CD4-positive, alpha-beta T cell treated with Interleukin-4 for 4 hours (primary cell): ENCODE data around the gene GNA15.
"Not testable (repeated sequence)": the region's sequence is repeated elsewhere in the genome, so short reads cannot be mapped to it uniquely, and the experiment has no call there.

Experiments
- DNase-seq: peaks from one replicate; pipeline ENCODE4 v3.0.0-alpha.2; 2020

Gene GNA15

DNA sequence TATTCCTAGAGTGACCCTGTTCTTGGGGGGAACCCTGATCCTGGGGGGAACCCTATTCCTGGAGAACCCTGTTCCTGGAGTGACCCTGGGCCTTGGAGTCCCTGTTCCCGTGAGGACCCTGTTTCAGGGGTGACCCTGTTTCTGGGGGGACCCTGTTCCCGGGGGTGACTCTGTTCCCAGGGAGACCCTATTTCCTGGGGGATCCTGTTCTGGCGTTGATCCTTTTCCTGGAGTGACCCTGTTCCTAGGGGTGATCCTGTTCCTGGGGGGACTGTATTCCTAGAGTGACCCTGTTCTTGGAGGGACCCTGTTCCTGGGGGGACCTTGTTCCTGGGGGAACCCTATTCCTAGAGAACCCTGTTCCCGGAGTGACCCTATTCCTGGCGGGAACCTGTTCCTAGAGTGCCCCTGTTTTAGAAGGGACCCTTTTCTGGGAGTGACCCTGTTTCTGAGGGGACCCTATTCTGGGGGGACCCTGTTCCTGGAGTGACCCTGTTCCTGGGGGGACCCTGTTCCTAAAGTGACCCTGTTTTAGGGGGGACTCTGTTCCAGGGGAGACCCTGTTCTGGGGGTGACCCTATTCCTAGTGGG lies 15.0 kb downstream of the GNA15 start:
- no peak for DNase-seq

GRCh38 chr19:3151563-3152418 lies 16.0 kb downstream of the GNA15 start:
- no peak for DNase-seq

- no peak for DNase-seq
Measured at GRCh38 chr19:3152419-3152780, 16.6 kb downstream of the GNA15 start.

DNA sequence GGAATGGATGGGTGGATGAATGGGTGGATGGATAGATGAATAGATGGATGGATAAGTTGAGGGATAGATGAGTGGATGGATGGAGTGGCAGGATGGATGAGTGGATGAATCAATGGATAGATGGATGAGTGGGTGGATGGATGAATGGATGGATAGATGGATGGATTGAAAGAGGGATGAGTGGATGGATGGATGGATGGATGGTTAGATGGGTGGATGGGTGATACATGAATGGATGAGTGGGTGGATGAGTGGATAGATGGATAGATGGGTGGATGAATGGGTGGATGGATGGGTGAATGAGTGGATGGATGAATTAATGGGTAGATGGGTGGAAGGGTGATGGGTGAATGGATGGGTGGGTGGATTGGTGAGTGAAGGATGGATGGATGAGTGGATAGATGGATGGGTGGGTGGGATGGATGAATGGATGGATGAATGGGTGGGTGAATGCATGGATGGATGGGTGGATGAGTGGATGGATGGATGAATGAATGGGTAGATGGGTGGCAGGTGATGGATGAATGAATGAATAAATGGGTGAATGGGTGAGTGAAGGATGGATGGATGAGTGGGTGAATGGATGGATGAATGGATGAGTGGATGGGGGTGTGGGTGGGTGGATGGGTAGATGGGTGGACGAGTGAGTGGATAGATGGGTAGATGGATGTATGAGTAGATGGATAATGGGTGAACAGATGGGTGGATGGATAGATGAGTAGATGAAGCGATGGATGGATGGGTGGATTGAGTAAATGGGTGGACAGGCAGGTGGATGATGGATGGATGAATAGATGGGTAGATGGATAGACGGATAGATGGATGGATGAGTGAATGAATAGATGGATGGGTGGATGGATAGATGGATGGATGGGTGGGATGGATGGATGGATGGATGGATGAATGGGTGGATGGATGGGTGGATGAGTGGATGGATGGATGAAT lies 17.7 kb downstream of the GNA15 start:
- no peak for DNase-seq

- not testable (repeated sequence) for DNase-seq
Measured at GRCh38 chr19:3154447-3154846, 18.6 kb downstream of the GNA15 start.

- peak; percentile 89 for DNase-seq
Measured at GRCh38 chr19:3154957-3155736, 19.3 kb downstream of the GNA15 start.

- no peak for DNase-seq
Measured at GRCh38 chr19:3157096-3157845, 21.4 kb downstream of the GNA15 start.

DNA sequence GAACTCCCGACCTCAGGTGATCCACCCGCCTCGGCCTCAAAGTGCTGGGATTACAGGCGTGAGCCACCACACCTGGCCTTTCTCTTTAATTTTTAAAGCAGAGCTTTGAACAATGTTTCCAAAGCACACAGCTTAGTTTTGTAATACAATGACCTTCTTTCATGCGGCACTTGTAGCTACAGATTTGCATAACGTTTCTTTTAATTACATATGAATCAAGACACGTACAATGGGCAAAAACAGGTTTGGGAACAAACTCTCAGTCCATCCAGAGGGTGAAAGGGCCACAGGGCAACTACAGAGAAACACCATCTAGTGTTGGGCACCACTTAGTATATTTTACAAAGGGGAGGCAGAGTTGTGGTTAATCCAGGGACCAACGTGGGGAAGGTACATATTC lies 23.7 kb downstream of the GNA15 start:
- DNase-seq = no peak

DNA sequence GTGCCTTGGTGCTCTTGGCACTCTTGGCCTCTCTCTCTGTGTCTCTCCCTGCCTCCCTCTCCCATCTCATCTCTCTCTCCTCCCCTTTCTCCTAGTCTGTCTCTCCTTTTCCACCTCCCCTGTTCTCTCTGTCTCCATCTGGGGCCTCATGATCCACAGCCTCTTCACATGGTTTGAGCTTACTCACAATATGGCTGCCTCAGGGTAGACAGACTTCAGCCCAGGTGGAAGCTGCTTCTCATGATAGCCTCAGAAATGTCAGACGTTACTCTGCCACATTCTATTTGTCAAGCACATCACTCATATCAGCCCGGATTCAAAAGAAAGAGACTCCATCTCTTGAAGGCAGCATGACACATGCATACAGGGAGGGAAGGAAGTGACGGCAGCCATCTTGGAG lies 24.4 kb downstream of the GNA15 start:
- DNase-seq = no peak

DNA sequence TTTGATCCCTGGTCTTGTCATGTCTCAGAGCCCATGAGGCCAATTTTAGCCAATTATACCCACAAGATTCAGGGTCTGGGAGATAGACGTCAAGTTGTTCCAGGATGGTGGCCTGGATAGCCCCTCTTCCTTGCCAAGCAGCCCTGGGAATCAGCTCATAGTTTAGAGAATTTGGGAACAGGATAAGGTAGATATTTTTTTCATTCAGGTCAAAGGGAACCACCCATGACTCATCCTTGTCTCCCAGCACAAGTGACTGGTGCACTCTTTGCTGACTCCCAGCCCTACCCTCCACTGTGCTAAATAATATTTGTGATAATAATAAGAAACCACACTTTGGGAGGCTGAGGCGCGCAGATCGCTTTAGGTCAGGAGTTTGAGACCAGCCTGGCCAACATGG lies 25.6 kb downstream of the GNA15 start:
- no peak for DNase-seq

GRCh38 chr19:3162418-3163229 lies 26.8 kb downstream of the GNA15 start:
- DNase-seq = no peak

- DNase-seq = peak; percentile 82
Measured at GRCh38 chr19:3163230-3163886, 27.5 kb downstream of the GNA15 start.

DNA sequence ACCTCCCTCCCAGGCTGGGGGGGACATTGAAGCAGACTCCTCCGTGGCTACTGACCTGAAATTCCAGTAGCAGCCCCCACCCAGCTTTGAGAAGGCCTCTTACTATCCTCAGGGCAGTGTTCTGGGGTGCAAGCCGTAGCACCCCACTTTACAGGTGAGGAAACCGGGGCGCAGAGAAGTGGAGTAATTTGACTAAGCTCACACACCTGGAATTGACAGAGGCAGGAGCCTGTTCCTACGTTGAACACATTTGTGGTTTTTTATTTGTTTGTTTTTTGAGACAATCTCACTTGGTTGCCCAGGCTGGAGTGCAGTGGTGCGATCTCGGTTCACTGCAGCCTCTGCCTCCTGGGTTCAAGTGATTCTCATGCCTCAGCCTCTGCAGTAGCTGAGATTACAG lies 28.1 kb downstream of the GNA15 start:
- no peak for DNase-seq

GRCh38 chr19:3167533-3168272 lies 31.9 kb downstream of the GNA15 start:
- no peak for DNase-seq

DNA sequence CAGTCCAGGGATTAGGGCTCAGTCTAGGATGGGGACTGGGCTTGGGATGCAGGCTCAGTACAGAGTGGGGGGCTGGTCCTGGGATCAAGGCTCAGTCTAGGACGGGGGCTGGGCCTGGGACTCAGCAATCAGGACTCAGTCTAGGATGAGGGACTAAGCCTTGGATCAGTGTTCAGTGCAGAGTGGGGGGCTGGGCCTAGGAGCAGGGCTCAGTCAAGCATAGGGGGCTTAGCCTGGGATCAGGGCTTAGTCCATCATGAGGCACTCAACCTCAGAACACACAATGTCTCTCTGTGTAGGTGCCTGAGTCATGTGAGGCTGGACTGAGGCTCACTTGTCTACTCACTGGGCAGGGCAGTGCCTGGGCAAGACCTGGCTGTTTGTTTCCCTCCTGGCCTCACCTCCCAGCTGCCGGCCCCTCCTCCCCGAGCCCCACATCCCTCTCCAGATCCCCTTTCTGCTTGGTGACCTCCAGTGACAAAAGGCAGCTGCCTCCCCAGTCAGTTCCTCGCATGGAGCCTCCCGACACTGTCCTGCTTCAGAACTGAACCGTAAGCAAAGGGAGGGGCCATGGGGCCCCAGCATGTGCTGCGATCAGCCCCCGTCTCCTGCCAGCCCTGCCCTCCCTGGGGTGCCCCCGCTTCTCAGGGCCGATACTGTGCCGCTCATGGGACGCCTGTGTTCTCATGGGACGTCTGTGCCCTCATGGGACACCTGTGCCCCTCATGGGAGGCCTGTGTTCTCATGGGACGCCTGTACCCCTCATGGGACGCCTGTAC lies 36.2 kb downstream of the GNA15 start:
- DNase-seq = no peak

- DNase-seq = not testable (repeated sequence)
Measured at GRCh38 chr19:3172673-3173000, 36.8 kb downstream of the GNA15 start.

DNA sequence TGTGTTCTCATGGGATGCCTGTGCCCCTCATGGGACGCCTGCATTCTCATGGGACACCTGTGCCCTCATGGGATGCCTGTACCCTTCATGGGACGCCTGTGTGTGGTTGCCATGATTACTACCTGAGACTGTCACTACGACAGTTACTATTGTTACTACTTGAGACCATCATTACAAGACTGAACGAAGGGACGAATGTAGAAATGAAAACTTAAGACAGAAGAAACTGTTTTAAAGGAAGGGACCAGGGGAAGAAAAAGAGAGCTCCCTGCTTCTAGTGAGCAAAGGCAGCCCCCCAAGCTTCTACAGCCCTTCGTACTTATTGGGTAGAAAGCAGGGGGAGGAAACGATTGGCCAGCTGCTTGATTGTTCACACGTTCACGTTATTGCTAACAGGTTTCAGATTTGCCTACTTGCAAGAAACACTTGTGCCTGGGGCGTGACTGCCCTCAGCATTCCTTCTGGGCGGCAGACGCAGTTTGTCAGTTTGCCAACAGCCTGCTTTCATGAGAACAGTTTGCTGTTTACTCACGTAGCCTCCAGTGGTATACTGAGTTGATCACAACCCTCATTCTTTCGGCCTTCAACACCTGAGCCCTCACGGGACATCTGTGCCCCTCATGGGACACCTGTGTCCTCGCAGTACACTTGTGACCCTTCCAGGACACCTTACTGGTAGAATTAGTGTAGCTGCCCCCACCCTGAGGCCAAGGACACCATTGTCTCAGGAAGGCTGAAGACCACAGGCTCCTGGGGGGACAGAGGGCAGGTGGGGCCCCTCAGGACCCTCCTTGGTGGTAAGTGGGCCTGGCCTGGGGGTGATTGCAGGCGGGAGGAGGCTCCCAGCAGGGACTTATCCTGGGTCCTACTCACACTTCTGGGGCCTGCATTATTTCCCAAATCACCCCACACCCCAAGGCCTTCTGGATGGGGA lies 40.2 kb downstream of the GNA15 start:
- peak; percentile 70 for DNase-seq
